NT2/D1 (cell line): ENCODE measurements around the gene DIS3L2.

Experiments used
- SUZ12 ChIP-seq: IDR thresholded peaks from 2 replicates; pipeline ENCODE4 v1.6.1; 2011; ENCODE audit not compliant: insufficient read length, insufficient read depth; ENCODE audit errors: extremely low read depth
- YY1 ChIP-seq: IDR thresholded peaks from 2 replicates; pipeline ENCODE4 v1.6.1; 2011; ENCODE audit not compliant: insufficient read length, insufficient read depth

GRCh38 chr2:231924889-231925275 lies 36.6 kb upstream of the DIS3L2 start:
- TF ChIP-seq SUZ12: no peak
- TF ChIP-seq YY1: no peak
